Mononuclear cell (primary cell): ENCODE measurements around the gene ADAP1. TPM values are rescaled to one million over a fixed set of nuclear protein-coding genes. Genes with fewer than 3 reads are reported as not detected.
"Not testable (repeated sequence)": the region's sequence is repeated elsewhere in the genome, so short reads cannot be mapped to it uniquely, and the experiment has no call there.

Source experiments
- H3K27me3 ChIP-seq: 2 replicates; pipeline ENCODE4 v1.6.0; 2011; ENCODE audit warnings: low read length, control low read depth; ENCODE audit not compliant: insufficient read depth
- H3K4me1 ChIP-seq: 2 replicates; pipeline ENCODE4 v1.5.1; 2011; ENCODE audit warnings: mild to moderate bottlenecking, low read length, control low read depth; ENCODE audit not compliant: insufficient read depth
- H3K4me3 ChIP-seq: 2 replicates; pipeline ENCODE4 v1.5.1; 2011; ENCODE audit warnings: mild to moderate bottlenecking, low read length, moderate library complexity
- H3K9me3 ChIP-seq: 2 replicates; pipeline ENCODE4 v1.5.1; 2011; ENCODE audit warnings: low read depth, mild to moderate bottlenecking, control low read depth, low read length
- total RNA-seq: library from RNA; depleted of rRNA; stranded (reverse); fragments of >200 nt; gene quantifications from one replicate; pipeline ENCODE4 v1.2.3, GENCODE V29; 2012

ADAP1 gene
- total RNA-seq, 1 donor, result 24.3 TPM

DNA sequence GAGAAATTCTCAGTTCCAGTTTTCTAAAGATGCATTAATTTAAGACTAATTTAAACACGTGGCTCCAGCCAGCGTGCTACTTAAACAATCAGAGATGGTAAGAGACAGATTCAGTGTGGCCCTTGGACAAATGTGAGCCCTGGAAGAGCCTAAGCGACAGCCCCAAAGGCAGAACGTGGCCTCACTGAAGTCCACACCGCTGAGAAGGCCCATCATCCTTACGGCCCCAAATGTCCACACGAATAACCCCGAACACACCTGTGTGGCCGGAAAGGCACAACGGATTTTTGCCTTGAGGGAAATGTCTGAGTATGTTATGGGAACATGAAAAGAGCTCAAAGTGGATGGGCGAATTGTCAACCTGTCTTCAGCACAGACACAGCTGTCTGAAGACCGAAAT, 17.6 kb upstream of the ADAP1 start:
- H3K27me3 ChIP-seq, result no peaks in the 10 kb centered on the region
- no peak overlapping the region for H3K4me3 ChIP-seq
- H3K9me3 ChIP-seq, result no peaks in the 10 kb centered on the region
- peaks cover 52% of the 10 kb centered on the region for H3K4me1 ChIP-seq

DNA sequence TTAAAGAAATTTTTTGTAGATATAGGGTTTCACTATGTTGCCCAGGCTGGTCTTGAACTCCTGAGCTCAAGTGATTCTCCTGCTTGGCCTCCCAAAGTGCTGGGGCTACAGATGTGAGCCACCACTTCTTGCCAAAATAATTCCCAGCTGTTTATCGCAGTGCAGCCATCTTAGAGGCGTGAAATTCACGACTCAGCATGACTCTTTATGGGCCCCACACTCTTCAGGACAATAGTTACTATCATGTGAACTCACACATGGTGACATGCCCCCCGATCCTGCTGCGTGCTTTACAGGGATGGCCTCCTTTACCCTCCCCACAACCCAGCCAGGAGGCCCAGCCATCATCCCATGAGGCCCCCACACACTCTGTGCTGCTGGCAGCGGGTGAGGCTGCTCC, 16.3 kb upstream of the ADAP1 start:
- Histone ChIP-seq H3K9me3 (no peaks in the 10 kb centered on the region), H3K27me3 (no peaks in the 10 kb centered on the region), H3K4me1 (peaks cover 61% of the 10 kb centered on the region), H3K4me3 (no peak overlapping the region)

DNA sequence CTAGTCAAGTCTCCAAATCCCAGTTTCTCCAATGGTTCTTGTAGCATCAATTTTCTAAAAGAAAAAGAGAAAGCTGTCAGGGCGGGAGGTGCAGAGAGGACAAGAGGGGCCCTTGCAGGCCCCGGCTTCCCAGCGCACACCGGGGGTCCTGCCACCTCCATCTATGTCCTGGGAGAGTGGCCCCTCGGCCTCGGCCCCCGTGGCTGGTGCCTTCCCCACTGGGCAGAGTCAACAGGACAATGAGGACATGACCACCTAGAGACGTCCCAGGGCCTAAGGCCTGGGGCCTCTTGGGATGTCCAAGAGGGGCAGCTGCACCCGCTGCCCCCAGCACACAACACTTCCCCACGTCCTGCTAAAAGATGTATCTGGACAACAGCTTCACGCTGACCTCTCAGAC, 14.9 kb upstream of the ADAP1 start:
- Histone ChIP-seq H3K27me3 (no peaks in the 10 kb centered on the region), H3K4me3 (no peak overlapping the region), H3K4me1 (peaks cover 66% of the 10 kb centered on the region), H3K9me3 (no peaks in the 10 kb centered on the region)

DNA sequence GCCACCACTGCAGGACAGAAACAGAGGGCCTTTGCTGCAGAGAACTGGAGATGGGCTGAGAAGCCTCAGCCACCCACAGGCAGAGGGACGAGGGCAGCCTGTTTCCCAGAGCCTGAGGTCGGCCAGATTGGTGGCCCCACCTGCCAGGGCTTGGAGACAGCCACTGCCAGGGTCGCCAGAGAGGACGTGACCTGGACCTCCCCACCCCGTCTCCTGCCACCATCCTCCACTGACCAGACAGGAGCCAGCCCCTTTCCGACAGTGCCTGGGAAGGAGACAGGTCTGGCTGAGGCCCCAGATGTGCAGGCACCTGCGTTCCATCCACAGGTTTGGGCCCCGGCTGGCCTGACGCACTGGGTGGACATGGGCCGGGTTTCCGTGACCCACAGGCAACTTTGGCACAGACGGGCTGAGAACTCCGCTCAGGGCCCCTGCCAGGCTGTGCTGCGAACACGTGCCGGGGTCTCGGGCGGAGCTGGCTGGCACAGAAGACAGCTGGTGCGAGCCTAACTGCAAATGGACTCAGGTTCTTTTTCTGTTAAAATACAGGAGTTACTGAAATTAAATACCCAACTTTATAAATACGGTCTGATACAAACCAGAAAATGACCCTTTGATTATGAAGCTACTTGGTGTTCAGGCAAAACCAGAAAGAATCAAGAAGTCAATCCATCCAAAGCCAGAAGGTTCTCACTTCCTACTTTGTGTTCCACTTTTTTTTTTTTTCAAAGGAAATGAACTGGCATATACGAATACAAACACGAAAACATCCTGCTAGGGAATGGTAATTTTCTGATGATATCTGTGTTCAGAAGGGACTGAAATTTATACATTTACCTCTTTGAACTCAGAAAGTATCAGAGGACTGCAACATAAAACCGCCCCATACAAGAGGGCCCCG, 14.0 kb upstream of the ADAP1 start:
- H3K4me1 ChIP-seq, result peaks cover 66% of the 10 kb centered on the region
- H3K4me3 ChIP-seq, result no peak overlapping the region
- no peaks in the 10 kb centered on the region for H3K27me3 ChIP-seq
- no peaks in the 10 kb centered on the region for H3K9me3 ChIP-seq

DNA sequence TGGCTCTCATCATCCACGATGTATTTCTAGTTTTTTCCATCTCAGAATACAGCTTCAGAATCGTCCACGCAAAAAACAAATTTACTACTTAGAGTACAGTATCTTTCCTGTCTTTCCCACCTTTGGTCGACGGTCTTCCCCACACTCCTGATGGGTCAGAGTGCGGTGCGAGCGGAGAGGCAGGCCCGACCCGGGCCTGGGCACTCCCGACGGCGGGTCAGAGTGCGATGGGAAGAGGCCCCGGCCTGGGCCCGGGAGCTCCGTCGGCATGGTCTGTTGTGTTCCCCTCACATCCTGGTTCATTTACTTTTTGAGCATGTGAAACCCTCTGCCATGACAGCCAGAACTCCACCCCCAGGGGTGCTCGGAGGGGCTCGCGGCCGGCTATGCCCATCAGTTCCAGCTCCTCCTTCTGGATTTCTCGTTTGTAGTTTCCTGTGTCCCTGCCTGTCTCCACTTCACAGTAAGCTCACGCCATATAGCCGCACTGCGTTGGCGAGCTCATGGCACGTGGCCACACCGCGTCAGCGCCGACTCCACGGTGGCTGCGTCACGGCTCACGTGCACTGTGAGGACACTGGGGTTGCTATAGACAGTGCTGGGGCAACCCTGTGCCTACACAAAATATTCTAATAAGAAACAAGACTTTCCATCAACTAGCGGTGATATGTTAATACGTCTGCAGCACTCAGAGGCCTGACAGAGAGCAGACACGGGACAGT, 13.0 kb upstream of the ADAP1 start:
- no peak overlapping the region for H3K4me3 ChIP-seq
- no peaks in the 10 kb centered on the region for H3K27me3 ChIP-seq
- H3K4me1 ChIP-seq, result peaks cover 72% of the 10 kb centered on the region
- H3K9me3 ChIP-seq, result no peaks in the 10 kb centered on the region

DNA sequence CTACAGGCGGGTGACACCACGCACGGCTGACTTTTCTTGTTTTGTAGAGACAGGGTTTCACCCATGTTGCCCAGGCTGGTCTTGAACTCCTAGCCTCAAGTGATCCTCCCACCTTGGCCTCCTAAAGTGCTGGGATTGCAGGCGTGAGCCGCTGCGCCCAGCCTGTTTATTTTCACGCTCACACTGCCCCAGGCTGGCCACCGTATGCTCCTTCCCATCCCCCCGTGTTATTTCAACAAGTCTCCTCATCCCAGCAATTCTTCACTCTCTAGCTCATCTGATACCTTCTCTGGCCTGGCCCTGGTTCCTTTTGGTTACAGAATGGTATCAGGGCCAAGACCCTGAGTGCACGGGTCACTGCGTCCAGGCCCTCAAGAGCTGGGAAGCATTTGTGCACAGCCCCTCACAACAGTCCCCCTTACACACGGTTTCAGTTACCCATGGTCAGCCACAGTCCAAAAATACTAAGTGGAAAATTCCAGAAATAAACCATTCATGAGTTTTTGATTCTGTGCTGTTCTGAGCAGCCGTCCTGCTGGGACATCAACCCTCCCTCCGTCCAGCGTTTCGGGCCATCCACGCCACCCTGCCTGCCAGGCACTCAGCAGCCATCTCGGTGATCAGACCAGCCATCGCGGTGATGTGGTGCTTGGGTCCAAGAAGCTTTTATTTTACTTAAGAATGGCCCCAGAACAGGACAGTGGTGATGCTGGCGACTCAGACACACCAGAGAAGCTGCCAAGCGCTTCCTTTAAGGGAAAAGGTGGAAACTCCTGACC, 12.0 kb upstream of the ADAP1 start:
- Histone ChIP-seq H3K4me1 (peaks cover 70% of the 10 kb centered on the region), H3K9me3 (no peaks in the 10 kb centered on the region), H3K4me3 (no peak overlapping the region), H3K27me3 (no peaks in the 10 kb centered on the region)

DNA sequence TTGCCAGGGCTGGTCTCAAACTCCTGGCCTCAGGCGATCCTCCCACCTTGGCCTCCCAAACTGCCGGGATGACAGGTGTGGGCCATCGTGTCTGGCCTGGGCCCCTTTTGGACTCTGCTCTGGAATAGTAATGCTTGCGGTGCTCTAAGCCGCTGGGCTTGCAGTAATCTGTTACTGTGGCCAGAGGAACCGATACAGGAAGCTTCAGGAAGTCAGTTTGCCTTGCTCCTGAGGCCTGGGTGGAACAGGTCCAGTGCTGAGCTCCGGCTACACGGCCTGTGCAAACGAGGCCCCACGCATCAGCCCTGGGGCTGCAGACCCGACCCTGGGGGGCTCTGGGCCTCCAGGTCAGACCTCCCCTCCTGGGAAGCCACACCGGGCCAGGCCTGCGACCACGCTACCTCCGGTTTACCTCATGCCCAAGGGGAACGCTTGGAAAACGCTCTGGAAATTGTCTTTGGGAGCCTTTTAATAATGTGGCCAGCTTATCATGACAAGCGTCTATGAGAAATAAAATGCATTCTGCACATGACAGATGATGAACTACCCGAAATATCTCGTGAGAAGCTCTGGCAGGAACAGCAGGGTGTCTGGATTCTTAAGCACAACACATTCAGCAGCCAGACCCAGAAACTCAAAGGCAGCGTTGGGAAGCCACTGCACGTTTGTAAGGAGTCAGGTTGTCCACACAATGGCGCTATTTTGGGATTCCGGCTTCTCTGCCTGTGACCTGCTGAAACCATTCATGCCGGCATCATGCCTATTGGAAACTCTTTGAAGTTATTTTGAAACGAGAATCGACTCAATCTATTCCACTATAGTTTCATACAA, 10.1 kb upstream of the ADAP1 start:
- H3K4me1 ChIP-seq, result peaks cover 71% of the 10 kb centered on the region
- H3K4me3 ChIP-seq, result no peak overlapping the region
- no peaks in the 10 kb centered on the region for H3K9me3 ChIP-seq
- H3K27me3 ChIP-seq, result no peaks in the 10 kb centered on the region

DNA sequence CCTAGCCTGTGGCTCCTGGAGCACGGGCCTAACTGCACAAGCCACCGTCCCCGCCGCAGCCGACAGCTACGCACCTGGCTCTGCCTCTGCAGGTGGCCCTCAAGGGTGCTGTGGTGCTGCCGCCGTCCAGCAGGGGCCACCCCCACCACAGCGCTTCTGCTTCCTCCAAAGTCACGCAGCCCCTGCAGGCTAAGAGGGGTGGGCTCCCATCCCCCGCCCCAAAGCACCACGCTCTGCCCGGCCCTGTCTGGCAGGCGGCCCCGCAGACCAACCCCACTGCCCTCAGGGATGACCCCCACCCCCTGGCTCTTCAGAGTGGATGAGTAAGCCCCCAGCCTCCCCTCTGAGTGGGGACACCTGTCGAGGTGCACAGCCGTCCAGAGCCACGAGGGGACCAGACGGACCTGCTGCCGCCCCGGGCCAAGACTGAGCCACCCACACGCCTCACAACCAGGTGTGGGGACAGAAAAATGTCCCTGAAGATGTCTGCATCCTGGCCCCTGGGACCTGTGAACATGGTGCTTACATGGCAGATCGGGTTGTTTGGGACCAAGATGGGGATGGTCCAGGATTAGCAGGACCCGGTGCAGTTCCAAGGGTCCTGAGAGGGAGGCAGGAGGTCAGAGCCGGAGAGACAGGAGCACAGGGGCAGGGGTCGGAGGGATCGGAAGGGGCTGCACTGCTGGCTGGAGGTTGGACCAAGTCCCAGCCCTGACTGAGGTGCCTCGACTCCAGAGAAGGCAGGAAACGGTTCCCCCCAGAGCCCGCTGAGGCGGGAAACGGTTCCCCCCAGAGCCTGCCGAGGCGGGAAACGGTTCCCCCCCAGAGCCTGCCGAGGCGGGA, 9.0 kb upstream of the ADAP1 start:
- H3K9me3 ChIP-seq, result no peaks in the 10 kb centered on the region
- peaks cover 64% of the 10 kb centered on the region for H3K4me1 ChIP-seq
- no peak overlapping the region for H3K4me3 ChIP-seq
- no peaks in the 10 kb centered on the region for H3K27me3 ChIP-seq

DNA sequence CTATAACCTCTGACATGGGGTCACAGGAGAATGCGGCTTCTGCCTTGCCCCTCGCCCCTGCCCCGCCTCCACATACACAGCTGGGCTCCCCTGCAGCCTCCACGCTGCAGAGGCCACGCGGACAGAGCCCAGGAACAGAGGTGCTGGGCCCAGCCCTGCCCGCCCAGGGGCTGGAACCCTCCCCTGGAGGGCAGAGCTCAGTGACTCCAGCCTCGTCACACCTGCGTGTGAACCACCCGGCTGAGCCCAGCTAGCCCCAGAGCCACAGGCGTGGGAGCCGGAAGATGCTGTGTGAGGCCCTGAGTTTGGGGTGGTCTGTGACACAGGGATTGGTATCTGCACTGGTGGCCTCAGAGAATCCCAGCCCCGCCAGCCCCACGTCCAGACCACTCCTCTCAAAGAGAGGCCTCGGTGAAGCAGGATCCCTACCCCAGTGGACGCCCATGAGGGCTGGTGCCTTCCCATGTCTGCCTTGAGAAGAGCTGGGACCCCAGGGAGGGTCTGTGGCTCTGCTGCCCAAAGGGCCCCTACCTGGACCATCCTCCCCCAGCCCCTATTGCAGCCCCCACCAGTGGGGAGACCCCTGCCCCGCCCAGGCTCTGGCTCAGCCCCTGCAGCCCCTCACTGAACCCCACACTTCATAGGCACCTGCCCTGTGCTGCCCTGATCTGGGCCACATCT, 8.1 kb upstream of the ADAP1 start:
- H3K9me3 ChIP-seq, result no peaks in the 10 kb centered on the region
- no peaks in the 10 kb centered on the region for H3K27me3 ChIP-seq
- no peak overlapping the region for H3K4me3 ChIP-seq
- H3K4me1 ChIP-seq, result peaks cover 71% of the 10 kb centered on the region

DNA sequence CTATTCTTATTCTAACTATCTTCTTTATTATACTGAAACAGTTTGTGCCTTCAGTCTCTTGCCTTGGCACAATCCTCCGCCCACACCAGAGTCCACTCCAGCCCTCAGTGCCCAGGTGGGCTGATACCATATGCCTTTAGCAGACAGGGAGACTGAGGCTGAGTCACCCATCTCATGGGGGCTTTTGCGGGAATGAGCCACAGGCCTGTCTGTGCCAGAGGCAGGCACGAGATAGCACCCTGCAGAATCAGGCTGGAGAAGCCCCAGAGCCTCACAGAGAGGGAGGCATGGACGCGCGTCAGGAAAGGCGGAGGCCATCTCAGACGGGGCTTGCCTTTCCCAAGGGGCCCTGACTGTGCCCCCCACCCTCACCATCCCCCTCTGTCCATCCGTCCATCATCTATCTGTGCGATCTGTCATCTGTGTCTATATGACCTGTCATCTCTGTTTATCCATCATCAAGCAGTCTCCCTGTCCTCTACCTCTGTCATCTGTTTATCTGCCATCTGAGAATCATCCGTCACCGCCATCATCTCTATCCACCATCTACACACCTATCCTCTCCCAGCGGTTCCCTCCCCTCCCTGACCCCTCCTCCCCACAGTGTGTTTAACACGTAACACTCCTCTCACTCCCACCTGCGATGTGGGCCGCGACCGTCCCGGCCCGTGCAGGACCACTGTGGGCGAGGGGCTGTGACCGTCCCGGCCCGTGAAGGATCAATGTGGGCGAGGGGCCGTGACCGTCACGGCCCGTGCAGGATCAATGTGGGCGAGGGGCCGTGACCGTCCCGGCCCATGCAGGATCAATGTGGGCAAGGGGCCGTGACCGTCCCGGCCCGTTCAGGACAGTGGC, 7.3 kb upstream of the ADAP1 start:
- H3K4me1 ChIP-seq, result peaks cover 77% of the 10 kb centered on the region

DNA sequence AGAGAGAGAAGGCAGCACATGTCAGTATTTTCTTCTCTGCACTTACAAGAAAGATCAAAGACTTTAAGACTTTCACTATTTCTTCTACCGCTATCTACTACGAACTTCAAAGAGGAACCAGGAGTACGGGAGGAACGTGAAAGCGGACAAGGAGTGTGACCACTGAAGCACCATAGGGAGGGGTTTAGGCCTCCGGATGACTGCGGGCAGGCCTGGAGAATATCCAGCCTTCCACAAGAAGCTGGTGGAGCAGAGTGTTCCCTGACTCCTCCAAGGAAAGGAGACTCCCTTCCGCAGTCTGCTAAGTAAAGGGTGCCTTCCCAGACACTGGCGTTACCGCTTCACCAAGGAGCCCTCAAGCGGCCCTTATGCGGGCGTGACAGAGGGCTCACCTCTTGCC, 6.5 kb upstream of the ADAP1 start:
- not testable (repeated sequence) for H3K4me3 ChIP-seq, H3K27me3 ChIP-seq, H3K9me3 ChIP-seq
- peaks cover 72% of the 10 kb centered on the region for H3K4me1 ChIP-seq

More for the DNA sequence above, 7.3 kb upstream of the ADAP1 start:
- Histone ChIP-seq H3K9me3 (no peaks in the 10 kb centered on the region), H3K4me3 (no peak overlapping the region), H3K27me3 (no peaks in the 10 kb centered on the region)

DNA sequence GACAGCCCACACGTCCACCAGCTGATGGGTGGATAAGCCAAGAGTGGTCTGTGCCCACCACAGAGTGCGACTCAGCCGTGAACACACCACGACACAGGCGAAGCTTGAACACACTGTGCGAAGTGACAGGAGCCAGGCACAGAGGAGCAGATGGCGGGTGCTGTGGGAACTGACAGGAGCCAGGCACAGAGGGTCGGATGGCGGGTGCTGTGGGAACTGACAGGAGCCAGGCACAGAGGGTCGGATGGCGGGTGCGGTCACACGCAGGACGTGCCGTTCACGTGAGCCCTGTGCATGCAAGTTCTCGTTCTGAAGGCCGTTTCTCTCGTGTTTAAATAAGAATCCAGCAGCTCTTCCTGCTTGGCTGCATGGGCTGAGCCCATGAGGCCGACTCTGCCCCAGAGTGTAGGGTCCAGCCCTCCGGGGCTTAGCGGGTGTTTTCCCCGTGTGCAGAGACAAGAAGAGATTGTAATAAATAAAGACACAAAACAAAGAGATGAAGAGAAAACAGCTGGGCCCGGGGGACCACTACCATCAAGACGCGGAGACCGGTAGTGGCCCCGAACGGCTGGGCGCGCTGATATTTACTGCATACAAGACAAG, 5.9 kb upstream of the ADAP1 start:
- Histone ChIP-seq H3K9me3 (no peaks in the 10 kb centered on the region), H3K4me1 (peaks cover 72% of the 10 kb centered on the region), H3K27me3 (no peaks in the 10 kb centered on the region), H3K4me3 (no peak overlapping the region)
